Peyer's patch (tissue), 4 donors: ENCODE measurements around the gene PLD1.

Experiments used
- CTCF ChIP-seq, 6 experiments: fragments of 450-650 bp in 4 of 6; fragments of 200-600 bp in 2 of 6; sonication (generic) in 1 of 6; IDR thresholded peaks; one replicate each; pipeline ENCODE4 v1.5.1; 2017 to 2019; ENCODE audit warnings: antibody characterized with exemption in 6 of 6, mild to moderate bottlenecking in 3 of 6, moderate library complexity in 1 of 6
- POLR2A ChIP-seq, 2 donors: fragments of 450-650 bp; IDR thresholded peaks; one replicate each; pipeline ENCODE4 v1.5.1; 2017; ENCODE audit warnings: antibody characterized with exemption in 2 of 2, mild to moderate bottlenecking in 2 of 2, moderate library complexity in 2 of 2

DNA sequence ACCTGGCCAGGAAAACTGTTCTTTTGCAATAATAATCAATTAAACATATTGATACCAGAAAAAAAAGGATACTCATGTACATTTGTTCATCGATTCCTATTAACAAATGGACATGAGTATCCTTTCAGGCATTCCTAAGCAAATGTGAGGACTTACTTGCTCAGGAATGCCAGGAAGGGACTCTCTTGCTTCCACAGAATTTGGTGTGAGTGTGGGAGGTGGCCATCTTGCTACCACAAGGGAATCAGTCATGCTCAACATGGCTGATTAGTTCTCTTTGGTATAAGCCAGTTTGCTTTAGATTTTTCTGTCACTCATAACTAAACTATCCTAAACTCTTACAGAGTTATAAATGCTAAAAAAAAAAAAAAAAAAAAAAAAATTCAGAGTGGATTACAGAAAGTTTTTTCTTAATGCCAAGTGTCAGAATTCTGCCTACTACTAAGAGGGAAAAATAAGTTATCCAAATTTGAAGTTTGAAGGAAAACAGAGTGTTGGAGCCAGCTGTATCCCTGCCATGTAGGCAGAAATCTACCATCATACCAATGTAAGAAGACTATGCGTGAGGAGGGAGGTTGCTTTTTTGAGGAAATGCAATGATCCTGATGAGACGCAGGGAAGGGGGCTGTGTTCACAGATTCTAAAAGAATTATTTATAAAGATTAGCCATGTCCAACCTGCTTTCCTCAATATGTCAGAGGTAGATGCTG is 98.7 kb downstream of the PLD1 start:
- no peak for TF ChIP-seq CTCF (IDR thresholded peaks at IDR 0.05)
- TF ChIP-seq POLR2A (IDR thresholded peaks at IDR 0.05) = no peak
